ENCODE measurements around the gene CTBP1. TPM values are rescaled to one million over a fixed set of nuclear protein-coding genes. Genes with fewer than 3 reads are reported as not detected.

Gene CTBP1
- total RNA-seq, 1 donor from 2014 or later, result 213 TPM

DNA sequence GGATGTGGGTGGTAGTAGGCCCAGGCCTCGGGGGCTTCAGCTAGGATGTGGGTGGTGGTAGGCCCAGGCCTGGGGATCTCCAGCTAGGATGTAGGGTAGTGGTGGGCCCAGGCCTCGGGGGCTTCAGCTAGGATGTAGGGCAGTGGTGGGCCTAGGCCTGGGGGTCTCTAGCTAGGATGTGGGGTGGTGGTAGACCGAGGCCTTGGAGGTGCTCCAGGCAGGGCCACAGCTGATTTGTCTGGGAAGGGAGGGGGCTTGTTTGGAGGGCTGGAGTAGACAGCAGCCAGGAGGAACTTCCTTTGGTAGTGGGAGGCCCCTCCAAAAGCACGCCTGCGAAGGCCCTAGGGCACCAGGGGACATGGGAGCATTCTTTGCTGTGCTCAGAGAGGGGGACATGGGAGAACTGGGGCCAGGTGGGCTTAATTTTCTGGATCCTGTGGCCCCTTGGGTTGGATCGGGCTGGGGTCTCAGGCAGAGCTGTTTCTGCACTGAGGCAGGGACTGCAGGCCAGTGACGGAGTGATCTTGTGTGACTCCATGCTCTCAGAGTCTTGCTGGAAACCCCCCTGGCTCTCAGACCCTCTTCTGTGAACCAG lies 73.2 kb downstream of the CTBP1 start:
- no peak for DNase-seq (ENCODE audit: low spot score)

DNA sequence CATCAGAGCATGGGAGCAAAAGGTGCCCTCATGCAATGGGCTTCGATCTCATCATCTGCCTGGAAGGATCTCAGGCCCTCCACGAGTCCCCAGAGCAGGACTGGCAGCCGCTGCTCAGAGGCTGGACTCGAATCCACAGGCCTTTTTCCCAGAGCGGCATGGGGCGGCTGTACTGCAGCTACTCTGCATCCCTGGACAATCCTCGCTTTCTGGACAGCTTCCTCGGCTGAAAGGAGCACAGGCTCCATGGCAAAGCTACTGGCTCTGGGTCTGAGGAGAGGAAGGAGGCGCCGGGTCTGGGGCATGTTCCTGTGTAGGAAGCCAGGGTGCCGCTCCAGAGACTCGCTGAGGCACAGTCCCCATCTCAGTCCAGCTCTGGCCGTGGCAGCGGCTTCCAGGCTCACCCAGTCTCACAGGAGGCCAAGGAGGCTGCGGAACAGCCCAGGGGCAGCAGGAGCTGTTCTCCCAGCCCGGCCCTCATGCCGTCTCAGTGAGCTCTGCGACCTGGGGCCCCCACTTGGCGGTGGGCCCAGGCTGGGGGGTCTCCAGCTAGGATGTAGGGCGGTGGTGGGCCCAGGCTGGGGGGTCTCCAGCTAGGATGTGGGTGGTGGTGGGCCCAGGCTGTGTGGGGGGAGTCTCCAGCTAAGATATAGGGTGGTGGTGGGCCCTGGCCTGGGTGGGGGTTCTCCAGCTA lies 73.8 kb downstream of the CTBP1 start:
- no peak for DNase-seq (ENCODE audit: low spot score)

DNA sequence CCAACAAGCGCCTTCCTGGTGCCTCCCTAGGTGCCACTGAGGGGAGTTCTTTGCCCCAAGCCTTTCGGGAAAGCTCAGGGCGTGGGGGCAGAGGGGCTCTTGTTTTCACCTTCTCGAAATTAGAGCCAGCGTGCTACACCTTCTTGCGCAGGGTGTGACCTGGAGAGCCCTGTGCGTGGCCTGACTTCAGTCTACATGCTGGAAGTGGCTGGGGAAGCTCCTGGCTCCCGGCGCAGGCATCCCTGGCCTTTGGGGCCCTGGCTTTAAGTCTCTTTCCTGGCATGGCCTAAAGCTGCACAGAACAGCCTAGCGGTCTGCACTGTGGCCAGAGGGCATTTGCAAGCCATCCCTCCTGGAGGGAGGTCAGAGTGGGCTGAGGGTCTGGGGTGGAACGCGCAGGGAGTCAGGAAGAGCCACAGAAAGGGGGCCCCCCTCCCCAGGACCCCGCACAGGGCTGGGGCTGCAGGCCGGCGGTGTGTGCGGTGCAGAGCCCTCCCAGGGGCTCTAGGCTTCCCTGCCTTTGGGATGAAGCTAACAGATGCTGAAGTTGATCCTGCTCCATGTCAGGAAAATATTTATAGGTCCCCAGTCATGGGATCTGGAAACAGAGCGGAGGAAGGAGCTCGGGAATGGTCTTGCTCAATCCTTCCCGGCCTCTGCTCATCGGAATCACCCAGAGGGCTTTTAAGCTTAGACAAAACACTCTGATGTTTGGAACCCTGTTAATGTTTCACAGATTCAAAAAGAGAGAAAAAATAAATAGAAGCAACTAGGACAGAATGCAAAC lies 75.8 kb downstream of the CTBP1 start:
- no peak for DNase-seq (ENCODE audit: low spot score)

DNA sequence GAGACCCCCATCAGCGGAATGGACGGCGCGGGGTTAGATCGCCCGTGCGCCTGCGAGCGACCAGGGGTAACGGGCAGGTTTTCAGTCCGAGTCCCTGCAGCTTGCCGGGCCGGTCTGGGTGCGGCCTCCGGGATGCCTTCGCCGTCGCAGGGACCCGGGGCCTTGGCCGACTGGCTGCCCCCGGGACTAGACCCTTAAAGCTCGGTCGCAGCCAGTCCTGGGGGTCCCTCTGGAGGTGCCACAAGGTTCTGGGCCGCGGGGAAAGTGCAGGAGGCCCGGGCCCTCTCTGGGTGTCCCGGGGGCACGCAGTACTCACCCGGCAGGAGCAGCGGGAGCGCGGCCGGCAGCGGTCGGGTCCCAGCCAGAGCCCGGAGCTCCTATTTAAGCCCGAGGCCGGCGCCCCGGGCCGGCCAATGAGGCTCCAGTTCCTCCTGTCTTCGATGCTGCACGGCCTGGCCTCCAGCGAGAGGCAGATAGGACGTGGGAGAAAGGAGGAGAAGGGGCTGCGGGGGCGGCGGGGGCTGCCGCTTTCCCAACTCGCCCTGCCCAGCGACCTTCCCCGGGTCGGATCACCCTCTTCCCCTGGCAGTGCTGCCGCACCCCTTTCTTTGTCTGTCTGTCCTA lies 76.6 kb downstream of the CTBP1 start, which contains the start of gene SPON2:
Gene SPON2, minus strand, starts transcription at position 356 of the 624 bp plus-strand sequence.
- DNase-seq (ENCODE audit: low spot score), result no peak

DNA sequence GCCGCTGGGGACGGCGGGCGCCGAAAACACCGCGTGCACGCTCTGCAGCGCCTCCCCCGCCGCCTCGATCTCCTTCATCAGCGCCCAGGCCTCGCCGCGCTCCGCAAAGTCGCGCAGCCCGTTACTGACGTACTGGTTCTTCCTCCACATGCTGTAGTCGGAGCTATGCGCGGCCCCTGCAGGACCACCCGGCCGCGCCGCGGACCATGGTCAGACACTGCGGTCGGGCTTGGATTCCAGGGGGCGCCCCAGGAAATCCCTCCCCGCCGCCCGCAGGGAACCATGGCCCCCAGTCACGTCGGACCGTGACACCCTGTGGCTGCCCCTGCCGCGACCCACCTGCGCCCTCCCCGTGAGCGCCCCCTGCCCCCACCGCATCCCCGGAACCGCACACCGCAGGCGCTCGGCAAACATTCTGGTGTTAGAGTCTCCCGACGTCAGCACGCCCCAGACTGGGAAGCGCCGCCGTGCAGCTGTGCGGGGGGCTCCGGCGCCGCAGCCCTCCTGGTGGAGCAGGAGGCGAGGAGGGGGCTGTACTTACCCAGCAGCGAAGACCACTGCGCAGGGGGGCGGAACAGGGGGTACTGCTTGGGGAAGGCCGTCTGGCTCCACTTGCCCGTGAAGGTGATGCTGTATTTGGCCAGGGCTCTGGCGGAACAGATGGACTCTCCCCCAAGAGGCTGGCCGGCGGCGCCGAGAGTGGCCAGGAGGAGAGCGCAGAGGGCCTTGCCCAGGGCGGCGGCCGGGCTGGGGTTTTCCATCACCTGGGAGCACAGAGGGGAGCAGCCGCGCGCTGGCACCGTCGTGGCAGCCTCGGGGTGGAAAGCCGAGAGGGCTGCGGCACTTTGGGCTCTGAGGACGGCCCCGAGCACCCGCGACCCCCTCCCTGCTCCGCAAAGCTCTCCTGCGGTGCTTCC lies 77.4 kb downstream of the CTBP1 start:
- DNase-seq (ENCODE audit: low spot score), result no peak

DNA sequence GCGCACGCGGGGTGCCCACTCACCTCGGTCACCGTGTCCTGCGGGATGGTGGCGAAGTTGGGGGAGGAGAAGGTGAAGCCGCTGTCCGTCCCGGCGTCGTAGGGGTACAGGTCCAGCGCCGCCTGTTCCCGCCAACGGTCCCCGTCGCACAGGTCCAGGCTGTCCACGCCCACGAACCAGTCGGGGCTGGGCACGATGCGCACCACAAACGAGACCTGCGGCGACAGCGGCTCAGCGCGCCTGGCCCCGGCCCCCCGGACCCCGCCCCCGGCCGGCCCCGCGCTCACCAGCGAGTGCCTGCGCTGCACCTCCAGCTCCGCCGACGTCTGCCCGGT lies 78.0 kb downstream of the CTBP1 start:
- no peak for DNase-seq (ENCODE audit: low spot score)

DNA sequence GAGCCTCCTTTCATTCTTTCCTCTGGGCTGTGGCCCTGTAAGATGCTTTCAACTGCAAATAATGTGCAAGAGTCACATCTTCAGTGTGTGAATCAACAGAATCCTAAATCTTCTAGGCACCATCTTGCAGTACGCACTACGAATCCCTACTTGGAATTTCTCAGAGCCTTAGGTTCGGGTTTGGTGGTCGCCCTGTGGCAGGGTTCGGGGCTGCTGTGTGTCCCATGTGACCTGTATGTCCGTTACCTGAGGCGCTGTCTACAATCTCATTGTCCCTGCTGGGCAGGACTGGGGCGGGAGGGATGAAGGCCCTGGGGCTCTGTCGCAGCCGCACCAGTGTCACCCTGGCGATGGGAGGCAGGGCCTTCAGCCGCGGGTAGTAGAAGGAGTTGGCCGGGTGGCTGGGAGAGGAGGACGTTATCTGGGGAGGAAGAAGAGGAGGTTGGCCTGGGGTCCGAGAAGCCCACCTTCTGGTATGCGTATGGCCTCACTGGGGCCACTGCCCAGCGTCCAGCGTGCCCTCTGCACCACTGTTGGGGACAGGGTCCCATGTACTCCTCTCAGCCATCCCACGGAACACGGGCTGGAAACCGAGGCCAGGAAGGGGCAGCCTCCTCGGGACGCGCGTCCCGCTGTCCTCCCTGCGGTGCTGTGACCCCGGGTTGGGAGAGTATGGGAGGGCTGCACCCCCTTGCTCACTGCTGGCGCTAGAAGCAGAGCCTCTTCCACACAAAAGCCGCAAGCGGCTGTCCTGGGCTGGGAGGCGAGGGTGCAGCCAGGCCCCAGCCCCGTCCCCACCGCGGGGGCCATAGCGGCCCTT lies 78.6 kb downstream of the CTBP1 start:
- DNase-seq (ENCODE audit: low spot score), result no peak

DNA sequence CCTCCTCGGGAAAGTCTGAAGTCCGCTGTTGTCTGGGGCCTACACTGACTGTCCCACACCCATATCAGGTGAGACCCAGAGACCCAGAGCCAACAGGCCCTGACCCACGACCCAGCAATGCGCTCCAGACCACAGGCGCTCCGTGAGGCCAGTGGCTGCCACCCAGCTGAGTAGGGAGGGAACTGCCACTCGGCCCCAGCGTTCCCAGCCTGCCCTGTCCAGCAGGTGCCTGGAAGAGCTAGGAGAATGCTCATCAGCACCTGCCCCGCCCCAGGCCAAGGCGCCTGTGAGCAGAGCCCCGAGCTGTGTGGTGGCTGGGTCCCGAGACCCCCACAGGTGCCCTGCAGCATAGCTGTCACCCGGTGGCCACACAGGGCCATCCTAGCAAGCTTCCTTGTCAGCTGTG lies 79.2 kb downstream of the CTBP1 start:
- no peak for DNase-seq (ENCODE audit: low spot score)

DNA sequence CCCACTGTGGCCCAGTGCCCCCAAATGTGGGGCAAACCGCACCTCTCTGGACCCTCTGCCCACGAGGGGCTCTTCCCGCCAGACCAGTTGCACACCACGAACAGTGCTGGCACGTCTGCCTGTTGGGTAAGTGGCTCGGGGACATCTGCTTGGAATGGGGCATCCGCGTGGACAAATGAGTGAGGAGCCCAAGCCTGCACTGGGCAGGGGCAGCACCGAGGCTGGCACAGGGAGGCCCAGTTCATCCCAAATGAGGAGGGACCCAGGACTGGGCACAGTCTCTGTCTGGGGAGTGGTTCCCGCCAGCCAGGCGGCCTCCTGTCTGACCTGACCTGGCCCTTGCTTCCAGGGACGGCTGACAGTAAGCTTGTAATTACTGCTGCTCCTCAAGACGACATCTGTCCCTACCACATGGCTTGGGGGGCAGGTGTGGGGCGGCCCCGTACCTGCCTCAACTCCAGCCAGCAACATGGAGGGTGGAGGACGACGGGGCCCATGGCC lies 79.7 kb downstream of the CTBP1 start:
- no peak for DNase-seq (ENCODE audit: low spot score)

DNA sequence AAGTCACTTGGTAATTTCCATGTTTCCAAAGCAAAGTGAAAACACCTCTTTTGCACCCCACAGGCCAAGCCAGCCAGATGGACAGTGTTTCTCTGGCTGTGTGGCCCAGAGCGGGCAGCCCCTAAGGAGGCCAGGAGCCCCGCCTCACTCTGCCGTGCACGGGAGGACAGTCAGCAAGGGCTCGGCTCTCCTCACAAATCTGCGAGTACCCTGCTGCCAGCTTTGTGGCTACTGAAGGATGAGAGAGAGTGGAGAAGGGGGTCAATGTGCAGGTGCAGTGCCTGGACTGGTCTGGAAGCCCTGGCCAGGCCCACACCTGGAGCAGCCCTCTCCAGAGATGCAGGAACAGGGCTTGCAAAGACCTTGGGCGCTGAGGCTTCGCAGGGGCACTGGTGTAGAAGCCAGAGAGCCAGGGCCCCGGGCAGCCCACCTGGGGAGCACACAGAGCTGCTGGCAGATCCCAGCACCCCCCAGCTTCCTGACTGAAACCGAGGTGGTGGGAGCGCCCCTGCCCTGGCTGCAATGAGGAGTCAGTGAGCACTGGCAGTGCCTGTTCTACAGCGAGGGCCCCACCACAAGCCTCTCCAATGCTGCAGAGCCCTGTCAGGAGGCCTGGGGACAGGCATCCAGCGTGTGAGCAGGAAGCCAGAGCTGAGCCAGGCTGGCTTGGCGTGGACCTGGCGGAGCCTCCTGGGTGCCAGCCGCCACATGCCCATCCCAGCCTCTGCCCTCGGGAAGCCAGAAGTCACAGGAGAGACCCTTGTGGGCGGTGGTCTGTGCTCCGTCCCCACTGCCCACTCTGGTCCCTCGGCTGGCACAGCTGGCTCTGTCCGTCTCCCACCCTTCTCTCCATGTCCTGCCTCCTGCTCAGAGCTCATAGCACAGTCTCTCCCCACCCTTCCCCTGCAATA lies 80.5 kb downstream of the CTBP1 start:
- no peak for DNase-seq (ENCODE audit: low spot score)

DNA sequence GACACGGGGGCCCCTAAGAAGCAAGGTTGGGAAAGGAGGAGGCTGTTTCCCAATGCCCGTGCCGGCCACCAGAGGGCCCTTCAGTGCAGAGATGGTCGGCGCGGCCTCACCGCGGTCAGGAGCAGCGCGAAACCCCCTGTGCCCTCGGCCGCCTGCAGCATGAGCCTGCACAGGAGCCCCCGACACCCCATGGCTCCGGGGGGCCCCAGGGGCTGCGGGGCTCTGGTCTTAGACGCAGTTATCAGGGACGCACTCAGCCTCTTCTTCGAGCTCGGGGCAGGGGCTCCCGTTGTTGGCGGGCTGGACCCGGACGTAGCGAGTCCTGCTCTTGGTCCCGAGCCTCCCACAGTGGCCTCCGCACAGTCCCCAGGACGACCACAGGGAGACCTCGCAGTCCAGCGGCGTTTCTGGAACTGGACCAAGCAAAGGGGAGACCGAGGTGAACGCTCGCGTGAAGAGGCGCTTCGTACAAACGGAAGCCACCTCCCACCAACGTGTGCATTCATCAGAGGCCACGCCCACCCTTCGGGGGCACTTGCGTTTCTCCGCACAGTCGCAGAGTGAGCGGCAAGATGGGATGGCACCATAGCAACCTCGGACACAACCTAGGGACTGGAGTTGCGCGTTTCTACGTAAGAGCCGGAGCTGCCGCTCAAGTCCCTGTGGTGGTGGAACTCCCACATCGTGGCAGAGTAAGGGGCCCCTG lies 81.5 kb downstream of the CTBP1 start:
- peak; percentile 74 for DNase-seq (ENCODE audit: low spot score)

DNA sequence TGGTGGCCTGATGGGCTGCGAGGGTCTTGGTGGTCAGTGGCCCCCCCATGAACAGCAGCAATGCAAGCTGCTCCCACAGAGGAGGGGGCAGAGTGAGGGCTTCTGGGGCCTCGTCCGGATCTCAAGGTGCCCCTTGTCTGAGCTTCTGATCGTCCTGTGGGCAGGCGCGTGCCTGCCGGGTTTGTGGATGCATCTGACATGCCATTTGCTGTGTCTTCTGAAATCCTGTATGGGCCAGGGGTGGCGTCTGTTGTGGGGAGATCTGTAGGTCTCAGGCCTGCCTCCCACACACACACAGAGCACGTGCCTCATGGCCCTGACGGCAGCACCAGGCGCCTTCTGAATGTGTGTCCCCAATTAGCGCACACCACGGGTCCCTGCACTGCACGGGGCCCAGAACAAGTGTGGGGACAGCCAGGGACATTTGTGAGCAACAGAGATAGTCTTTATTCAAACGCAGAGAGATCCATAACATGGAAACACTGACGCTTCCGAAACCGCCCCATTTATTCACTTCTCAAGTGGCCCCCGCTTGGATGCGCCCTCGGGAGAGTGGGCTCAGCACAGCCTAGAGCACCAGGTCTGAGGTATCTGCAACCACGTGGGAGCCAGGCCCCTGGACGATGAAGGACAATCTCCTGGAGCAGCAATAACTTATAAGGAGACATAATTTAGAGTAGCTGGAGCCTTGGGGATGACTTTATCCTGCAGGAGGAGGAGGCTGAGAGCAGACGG lies 82.3 kb downstream of the CTBP1 start:
- DNase-seq (ENCODE audit: low spot score), result no peak

DNA sequence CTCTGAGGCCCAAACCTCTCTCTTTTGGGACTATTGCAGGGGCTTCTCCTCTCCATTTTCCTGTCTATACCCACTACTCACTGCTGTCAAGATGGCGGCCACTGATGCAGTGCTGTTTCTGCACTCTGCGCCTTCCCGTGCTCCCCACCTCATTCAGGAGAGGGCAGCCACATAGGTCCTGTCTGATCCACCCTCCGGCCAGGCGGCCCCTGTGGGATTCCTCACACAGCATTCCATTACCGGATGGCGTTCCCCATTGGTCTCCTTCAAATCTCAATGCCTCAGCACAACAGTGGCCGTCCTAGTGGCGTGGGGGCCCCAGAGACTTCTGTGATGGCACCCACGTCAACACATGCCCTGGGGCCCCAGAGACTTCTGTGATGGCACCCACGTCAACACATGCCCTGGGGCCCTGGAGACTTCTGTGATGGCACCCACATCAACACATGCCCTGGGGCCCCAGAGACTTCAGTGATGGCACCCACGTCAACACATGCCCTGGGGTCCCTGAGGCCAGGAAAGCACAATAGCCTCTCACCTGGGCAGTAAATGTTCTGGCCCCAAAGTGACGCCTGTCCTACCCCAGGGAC lies 83.9 kb downstream of the CTBP1 start:
- DNase-seq (ENCODE audit: low spot score), result no peak

DNA sequence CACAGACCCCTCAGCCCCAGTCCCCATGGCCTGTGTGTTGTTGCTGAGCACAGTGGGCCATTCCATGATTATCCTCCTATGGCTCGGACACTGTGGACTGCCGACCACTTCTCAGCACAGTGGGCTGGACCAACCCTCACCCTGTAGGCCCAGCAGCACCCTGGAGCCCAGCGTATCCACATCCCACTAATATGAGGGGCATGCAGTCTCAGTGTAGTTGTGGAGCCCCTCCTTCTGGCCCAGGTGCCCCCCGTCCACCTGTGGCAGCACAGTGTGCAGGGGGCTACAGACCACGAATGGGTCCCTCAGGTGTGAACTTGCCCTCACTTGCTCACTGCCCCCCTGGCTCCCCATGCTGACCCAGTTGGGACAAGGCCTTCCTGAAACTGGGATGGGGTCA lies 84.5 kb downstream of the CTBP1 start:
- no peak for DNase-seq (ENCODE audit: low spot score)

DNA sequence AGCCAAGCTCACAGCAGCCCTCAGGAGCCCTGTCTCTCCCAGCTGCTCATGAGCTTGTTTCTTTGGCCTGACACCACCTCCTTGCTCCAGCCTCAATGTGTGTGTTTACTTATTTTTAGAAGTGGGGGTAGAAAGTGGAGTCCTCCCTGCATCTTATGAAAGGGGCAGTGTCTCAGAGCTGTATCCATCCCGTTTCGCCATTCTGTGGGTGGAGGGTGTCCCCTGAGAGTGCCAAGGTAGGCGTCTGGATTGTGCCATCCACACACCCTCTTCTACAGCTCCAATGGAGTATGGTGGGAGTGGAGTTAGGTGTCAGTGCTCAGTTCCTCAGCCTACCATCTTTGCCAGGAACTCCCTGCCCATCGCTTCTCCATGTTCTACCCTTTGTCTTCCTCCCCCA lies 84.9 kb downstream of the CTBP1 start:
- no peak for DNase-seq (ENCODE audit: low spot score)

Measured in mucosa of gallbladder (tissue), 1 donor.